ENCODE measurements around the gene NSUN6. TPM values are rescaled to one million over a fixed set of nuclear protein-coding genes. Genes with fewer than 3 reads are reported as not detected.

NSUN6 gene
- total RNA-seq, 1 experiment from 2014 or later: 15.1 TPM

DNA sequence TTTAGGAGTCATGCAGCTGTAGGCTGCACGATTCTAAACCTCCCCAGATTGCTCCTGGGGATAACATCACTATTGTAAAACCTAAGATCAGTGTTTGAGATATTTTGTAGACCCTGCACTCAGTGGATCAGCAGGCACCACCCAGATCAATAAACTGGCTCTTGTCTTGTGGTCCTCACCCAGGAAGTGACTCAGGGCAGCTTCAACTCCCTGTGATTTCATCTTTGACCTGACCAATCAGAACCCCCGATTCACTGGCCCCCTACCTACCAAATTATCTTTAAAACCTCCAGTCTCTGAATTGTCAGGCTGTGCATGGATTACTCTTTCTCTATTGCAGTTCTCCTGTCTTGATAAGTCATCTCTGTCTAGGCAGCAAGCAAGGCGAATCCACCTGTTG lies 33.6 kb upstream of the NSUN6 start:
- DNase-seq (ENCODE audit: low spot score) (no peak), ATAC-seq (no peak)
- Mint-ChIP-seq H3K27ac (no peak overlapping the region), H3K9me3 (no peaks in the 10 kb centered on the region), H3K4me3 (no peak overlapping the region), H3K4me1 (peaks cover 12% of the 10 kb centered on the region), H3K36me3 (0 out of 2 replicates have a peak, but pooled peaks cover 3% of the 10 kb centered on the region), H3K27me3 (ENCODE audit: low read depth) (no peaks in the 10 kb centered on the region)
- CTCF ChIA-PET: no interaction called here
- TF ChIP-seq ATF1 (CRISPR knock-in tag; IDR thresholded peaks at IDR 0.05) (no peak), OVOL2 (CRISPR knock-in tag; IDR thresholded peaks at IDR 0.05; ENCODE audit: borderline replicate concordance) (no peak), SMAD4 (CRISPR knock-in tag; IDR thresholded peaks at IDR 0.05) (no peak), ZBTB21 (CRISPR knock-in tag; IDR thresholded peaks at IDR 0.05; ENCODE audit: borderline replicate concordance) (no peak), ZNF121 (CRISPR knock-in tag; IDR thresholded peaks at IDR 0.05) (no peak), ZNF423 (CRISPR knock-in tag; IDR thresholded peaks at IDR 0.05) (no peak), ZNF671 (CRISPR knock-in tag; IDR thresholded peaks at IDR 0.05) (no peak), ELF4 (CRISPR knock-in tag; IDR thresholded peaks at IDR 0.05; ENCODE audit: low read depth) (no peak), MXD4 (CRISPR knock-in tag; IDR thresholded peaks at IDR 0.05; ENCODE audit: borderline replicate concordance) (no peak), ZNF416 (CRISPR knock-in tag; IDR thresholded peaks at IDR 0.05) (no peak), KAT7 (CRISPR knock-in tag; IDR thresholded peaks at IDR 0.05; ENCODE audit: borderline replicate concordance) (no peak)
- TF ChIP-seq, protein P1, sequence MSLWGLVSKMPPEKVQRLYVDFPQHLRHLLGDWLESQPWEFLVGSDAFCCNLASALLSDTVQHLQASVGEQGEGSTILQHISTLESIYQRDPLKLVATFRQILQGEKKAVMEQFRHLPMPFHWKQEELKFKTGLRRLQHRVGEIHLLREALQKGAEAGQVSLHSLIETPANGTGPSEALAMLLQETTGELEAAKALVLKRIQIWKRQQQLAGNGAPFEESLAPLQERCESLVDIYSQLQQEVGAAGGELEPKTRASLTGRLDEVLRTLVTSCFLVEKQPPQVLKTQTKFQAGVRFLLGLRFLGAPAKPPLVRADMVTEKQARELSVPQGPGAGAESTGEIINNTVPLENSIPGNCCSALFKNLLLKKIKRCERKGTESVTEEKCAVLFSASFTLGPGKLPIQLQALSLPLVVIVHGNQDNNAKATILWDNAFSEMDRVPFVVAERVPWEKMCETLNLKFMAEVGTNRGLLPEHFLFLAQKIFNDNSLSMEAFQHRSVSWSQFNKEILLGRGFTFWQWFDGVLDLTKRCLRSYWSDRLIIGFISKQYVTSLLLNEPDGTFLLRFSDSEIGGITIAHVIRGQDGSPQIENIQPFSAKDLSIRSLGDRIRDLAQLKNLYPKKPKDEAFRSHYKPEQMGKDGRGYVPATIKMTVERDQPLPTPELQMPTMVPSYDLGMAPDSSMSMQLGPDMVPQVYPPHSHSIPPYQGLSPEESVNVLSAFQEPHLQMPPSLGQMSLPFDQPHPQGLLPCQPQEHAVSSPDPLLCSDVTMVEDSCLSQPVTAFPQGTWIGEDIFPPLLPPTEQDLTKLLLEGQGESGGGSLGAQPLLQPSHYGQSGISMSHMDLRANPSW (CRISPR knock-in tag; conservative IDR thresholded peaks at IDR 0.05; ENCODE audit: low read depth): no peak
- TF ChIP-seq, protein P2, sequence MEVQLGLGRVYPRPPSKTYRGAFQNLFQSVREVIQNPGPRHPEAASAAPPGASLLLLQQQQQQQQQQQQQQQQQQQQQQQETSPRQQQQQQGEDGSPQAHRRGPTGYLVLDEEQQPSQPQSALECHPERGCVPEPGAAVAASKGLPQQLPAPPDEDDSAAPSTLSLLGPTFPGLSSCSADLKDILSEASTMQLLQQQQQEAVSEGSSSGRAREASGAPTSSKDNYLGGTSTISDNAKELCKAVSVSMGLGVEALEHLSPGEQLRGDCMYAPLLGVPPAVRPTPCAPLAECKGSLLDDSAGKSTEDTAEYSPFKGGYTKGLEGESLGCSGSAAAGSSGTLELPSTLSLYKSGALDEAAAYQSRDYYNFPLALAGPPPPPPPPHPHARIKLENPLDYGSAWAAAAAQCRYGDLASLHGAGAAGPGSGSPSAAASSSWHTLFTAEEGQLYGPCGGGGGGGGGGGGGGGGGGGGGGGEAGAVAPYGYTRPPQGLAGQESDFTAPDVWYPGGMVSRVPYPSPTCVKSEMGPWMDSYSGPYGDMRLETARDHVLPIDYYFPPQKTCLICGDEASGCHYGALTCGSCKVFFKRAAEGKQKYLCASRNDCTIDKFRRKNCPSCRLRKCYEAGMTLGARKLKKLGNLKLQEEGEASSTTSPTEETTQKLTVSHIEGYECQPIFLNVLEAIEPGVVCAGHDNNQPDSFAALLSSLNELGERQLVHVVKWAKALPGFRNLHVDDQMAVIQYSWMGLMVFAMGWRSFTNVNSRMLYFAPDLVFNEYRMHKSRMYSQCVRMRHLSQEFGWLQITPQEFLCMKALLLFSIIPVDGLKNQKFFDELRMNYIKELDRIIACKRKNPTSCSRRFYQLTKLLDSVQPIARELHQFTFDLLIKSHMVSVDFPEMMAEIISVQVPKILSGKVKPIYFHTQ (CRISPR knock-in tag; IDR thresholded peaks at IDR 0.05): no peak
- TF ChIP-seq, protein P3, sequence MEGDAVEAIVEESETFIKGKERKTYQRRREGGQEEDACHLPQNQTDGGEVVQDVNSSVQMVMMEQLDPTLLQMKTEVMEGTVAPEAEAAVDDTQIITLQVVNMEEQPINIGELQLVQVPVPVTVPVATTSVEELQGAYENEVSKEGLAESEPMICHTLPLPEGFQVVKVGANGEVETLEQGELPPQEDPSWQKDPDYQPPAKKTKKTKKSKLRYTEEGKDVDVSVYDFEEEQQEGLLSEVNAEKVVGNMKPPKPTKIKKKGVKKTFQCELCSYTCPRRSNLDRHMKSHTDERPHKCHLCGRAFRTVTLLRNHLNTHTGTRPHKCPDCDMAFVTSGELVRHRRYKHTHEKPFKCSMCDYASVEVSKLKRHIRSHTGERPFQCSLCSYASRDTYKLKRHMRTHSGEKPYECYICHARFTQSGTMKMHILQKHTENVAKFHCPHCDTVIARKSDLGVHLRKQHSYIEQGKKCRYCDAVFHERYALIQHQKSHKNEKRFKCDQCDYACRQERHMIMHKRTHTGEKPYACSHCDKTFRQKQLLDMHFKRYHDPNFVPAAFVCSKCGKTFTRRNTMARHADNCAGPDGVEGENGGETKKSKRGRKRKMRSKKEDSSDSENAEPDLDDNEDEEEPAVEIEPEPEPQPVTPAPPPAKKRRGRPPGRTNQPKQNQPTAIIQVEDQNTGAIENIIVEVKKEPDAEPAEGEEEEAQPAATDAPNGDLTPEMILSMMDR (IDR thresholded peaks at IDR 0.05): no peak
- TF ChIP-seq, protein P4, sequence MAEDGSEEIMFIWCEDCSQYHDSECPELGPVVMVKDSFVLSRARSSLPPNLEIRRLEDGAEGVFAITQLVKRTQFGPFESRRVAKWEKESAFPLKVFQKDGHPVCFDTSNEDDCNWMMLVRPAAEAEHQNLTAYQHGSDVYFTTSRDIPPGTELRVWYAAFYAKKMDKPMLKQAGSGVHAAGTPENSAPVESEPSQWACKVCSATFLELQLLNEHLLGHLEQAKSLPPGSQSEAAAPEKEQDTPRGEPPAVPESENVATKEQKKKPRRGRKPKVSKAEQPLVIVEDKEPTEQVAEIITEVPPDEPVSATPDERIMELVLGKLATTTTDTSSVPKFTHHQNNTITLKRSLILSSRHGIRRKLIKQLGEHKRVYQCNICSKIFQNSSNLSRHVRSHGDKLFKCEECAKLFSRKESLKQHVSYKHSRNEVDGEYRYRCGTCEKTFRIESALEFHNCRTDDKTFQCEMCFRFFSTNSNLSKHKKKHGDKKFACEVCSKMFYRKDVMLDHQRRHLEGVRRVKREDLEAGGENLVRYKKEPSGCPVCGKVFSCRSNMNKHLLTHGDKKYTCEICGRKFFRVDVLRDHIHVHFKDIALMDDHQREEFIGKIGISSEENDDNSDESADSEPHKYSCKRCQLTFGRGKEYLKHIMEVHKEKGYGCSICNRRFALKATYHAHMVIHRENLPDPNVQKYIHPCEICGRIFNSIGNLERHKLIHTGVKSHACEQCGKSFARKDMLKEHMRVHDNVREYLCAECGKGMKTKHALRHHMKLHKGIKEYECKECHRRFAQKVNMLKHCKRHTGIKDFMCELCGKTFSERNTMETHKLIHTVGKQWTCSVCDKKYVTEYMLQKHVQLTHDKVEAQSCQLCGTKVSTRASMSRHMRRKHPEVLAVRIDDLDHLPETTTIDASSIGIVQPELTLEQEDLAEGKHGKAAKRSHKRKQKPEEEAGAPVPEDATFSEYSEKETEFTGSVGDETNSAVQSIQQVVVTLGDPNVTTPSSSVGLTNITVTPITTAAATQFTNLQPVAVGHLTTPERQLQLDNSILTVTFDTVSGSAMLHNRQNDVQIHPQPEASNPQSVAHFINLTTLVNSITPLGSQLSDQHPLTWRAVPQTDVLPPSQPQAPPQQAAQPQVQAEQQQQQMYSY (CRISPR knock-in tag; IDR thresholded peaks at IDR 0.05): no peak
- TF ChIP-seq, protein P5, sequence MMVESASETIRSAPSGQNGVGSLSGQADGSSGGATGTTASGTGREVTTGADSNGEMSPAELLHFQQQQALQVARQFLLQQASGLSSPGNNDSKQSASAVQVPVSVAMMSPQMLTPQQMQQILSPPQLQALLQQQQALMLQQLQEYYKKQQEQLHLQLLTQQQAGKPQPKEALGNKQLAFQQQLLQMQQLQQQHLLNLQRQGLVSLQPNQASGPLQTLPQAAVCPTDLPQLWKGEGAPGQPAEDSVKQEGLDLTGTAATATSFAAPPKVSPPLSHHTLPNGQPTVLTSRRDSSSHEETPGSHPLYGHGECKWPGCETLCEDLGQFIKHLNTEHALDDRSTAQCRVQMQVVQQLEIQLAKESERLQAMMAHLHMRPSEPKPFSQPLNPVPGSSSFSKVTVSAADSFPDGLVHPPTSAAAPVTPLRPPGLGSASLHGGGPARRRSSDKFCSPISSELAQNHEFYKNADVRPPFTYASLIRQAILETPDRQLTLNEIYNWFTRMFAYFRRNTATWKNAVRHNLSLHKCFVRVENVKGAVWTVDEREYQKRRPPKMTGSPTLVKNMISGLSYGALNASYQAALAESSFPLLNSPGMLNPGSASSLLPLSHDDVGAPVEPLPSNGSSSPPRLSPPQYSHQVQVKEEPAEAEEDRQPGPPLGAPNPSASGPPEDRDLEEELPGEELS (CRISPR knock-in tag; IDR thresholded peaks at IDR 0.05): no peak
- POLR2A ChIA-PET: no interaction called here

All from WTC11 (cell line).